NCI-H2196 (cell line): ENCODE results near the gene NEUROD1.

Source experiments
- DNase-seq: peaks from one replicate; lab custom pipeline; 2025; ENCODE audit not compliant: unreplicated experiment; lab: John Stamatoyannopoulos, UW

NEUROD1 gene

GRCh38 chr2:181680937-181681811 lies 857 bp upstream of the NEUROD1 start:
- no peak for DNase-seq

- no peak for DNase-seq
Measured at GRCh38 chr2:181679544-181679979, 755 bp downstream of the NEUROD1 start.

- DNase-seq, result no peak
Measured at GRCh38 chr2:181678861-181679543, 1.3 kb downstream of the NEUROD1 start.

GRCh38 chr2:181677912-181678586 lies 2.3 kb downstream of the NEUROD1 start:
- DNase-seq, result no peak

- no peak for DNase-seq
Measured at GRCh38 chr2:181675254-181675653, 5.1 kb downstream of the NEUROD1 start.

GRCh38 chr2:181674461-181674860 lies 5.9 kb downstream of the NEUROD1 start:
- no peak for DNase-seq

- DNase-seq, result no peak
Measured at GRCh38 chr2:181673173-181673572, 7.1 kb downstream of the NEUROD1 start.

- no peak for DNase-seq
Measured at GRCh38 chr2:181672255-181673008, 7.9 kb downstream of the NEUROD1 start.

- no peak for DNase-seq
Measured at GRCh38 chr2:181670632-181671031, 9.7 kb downstream of the NEUROD1 start.

GRCh38 chr2:181667234-181667633 lies 13.1 kb downstream of the NEUROD1 start:
- no peak for DNase-seq

GRCh38 chr2:181662287-181662686 lies 18.0 kb downstream of the NEUROD1 start:
- no peak for DNase-seq

- DNase-seq, result no peak
Measured at GRCh38 chr2:181660181-181660580, 20.1 kb downstream of the NEUROD1 start.

GRCh38 chr2:181658444-181658843 lies 21.9 kb downstream of the NEUROD1 start:
- no peak for DNase-seq

GRCh38 chr2:181657379-181657778 lies 22.9 kb downstream of the NEUROD1 start:
- no peak for DNase-seq

GRCh38 chr2:181656450-181657291 lies 23.6 kb downstream of the NEUROD1 start, which contains the start of gene CERKL:
CERKL (minus strand) TSS chr2:181657105; CDS start chr2:181657006, 99 bp downstream.
- no peak for DNase-seq

GRCh38 chr2:181655519-181655918 lies 24.8 kb downstream of the NEUROD1 start:
- no peak for DNase-seq

- no peak for DNase-seq
Measured at GRCh38 chr2:181649436-181649979, 30.8 kb downstream of the NEUROD1 start.

- no peak for DNase-seq
Measured at GRCh38 chr2:181648478-181649155, 31.7 kb downstream of the NEUROD1 start.

- DNase-seq, result no peak
Measured at GRCh38 chr2:181646415-181646987, 33.8 kb downstream of the NEUROD1 start.
